GM18511 (cell line): ENCODE data around the gene VTI1A.

Source experiments
- ATAC-seq: cut with Tn5 transposase; IDR thresholded peaks from one replicate; pipeline ENCODE4 v1.9.1; 2021; ENCODE audit warnings: mild to moderate bottlenecking, moderate library complexity; ENCODE audit not compliant: unreplicated experiment

VTI1A gene

GRCh38 chr10:112739592-112740353 is 292.8 kb downstream of the VTI1A start:
- ATAC-seq = no peak

- ATAC-seq = no peak
Measured at GRCh38 chr10:112741830-112742402, 294.9 kb downstream of the VTI1A start.

DNA sequence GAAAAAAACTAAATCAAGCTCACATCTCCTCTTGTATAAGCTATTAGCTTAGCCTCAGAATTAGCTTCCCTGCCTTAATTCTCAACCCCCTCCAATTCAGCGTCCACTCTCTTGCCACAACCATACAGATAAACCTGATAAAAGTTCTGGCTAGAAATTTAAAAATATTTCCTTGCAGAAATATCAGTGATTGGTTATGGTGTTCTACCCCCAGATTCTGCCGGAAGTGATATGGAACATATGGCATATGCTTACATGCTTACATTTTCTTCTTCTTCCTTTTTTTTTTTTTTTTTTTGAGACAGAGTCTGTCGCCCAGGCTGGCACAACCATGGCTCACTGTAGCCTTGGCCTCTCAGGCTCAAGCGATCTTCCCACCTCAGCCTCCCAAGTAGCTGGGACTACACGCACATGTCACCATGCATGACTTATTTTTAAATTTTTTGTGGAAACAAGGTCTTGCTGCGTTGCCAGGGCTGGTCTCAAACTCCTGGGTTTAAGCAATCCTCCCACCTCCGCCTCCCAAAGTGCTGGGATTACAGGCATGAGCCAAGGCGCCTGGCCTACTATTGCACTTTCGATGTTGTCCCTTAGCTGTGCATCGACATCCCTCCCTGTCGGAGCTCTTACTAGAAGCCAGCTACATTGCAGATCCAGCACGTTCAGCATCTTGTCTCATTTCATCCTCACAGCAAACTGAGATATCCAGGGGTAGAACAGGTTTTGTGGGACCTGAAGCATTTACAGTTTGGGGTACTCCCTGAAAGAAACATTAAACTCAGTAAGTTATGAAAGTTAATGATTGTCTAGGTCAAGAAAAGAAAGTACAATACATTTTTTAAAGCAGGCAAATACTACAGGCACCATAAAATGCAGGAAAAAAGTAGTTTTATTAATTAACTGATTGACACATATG is 297.4 kb downstream of the VTI1A start:
- ATAC-seq = no peak

DNA sequence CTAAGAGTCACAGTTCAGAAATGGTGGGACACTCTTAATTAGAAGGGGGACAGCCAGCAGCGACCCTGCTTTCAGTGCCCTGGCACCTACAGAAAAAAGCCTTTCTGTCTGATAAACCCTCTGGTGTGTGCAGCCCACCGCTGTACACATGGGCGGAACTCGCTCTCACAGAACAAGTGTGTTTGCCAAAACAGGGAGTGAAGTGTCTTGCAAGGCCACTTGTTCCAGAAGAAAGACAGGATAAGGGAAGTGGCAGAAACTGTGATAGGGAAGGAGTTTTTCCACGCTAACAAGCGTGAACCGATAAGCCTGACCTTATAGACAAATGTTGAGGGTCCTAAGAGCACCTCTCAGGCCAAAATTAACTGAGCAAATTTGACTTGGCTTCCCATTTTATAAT is 299.3 kb downstream of the VTI1A start:
- ATAC-seq = no peak

- ATAC-seq = no peak
Measured at GRCh38 chr10:112750427-112751167, 303.6 kb downstream of the VTI1A start.

GRCh38 chr10:112751651-112752050 is 304.6 kb downstream of the VTI1A start:
- ATAC-seq = no peak

DNA sequence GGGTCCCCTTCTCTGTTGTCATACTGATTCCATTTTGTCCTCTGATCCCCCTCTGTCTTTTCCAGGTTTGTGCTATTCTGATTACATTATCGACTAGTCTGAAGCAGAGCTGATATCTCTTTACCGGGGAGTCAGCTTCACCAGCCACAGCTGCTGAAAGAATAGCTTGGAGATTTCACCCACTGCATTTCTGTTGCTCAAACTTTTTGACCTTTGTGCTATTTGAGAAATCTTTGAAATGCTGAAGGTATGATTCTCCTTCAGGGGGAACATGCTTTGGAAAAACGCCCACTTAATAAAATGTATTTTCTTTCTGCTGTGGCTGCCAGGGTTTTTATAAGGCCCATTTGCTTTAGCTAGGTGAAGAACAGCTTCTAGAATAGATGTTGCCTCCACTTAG is 305.3 kb downstream of the VTI1A start:
- no peak for ATAC-seq

GRCh38 chr10:112753961-112754411 is 307.0 kb downstream of the VTI1A start:
- ATAC-seq = no peak

DNA sequence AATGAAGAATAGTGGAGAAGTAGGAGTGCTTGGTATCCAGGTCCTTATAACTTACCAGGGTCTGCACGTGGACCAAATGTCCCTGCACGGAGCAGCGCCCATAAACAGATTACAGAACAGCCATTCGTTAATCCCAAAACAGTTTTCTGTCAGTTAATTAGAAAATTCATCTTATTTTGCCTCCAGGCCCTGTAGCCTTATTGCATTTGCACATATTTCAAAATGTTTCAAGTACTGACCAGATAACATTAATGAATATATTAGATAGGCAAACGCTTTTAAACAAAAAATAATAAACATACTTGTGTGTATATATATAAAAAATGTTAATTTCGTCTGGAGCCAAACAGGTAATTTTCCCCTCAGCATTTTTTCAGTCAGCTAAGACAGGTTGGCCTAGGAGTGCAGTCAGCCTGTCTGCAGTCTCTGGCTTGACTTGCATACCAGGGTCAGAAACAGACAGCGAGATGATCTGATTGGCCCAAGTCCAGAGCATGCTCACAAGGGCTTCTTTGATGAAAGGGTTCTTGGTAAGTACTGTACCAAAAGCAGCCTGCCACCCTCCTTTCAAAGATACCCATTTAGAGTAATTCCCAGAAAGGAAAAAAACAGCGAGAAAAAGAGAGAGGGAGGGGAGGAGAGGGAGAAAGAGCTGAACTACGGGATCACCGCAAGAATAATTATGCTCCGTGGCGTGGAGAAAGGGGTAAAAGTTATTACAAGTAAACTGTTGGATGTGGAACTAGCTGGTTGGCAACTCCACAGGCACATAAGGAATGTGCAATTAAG is 308.6 kb downstream of the VTI1A start:
- ATAC-seq = no peak

DNA sequence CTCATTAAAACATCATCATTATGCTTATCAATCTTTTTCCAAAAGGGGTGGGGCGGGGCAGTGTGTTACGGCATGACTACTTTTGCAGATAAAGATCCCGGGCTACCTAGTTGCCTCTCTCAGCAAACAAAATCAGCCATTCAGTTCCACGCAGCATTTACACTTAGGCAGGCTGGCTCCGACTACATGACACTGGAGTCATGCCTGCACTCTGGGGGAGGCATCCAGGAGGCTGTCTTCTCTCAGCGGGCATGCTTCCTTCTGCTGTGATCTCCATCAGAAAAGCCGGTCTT is 309.2 kb downstream of the VTI1A start:
- no peak for ATAC-seq

DNA sequence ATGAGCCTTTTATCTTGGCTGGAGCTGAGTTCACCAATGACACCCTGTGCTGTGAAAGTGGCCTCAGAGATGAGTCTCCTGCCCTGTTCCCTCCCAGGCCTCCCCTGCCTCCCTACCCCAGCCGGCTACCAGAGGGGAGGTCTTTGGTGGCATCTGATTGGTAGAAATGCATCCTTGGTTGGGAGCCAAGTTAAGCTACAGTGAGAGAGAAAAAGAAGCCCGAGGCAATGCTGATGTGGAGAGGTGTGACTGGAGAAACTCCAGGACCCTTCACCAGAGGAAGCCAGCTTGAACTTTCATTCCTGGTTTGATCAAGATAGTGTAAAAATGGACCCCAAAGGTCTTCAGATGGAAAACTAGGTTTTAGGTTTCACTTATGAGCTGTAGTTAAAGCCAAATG is 311.9 kb downstream of the VTI1A start:
- no peak for ATAC-seq

DNA sequence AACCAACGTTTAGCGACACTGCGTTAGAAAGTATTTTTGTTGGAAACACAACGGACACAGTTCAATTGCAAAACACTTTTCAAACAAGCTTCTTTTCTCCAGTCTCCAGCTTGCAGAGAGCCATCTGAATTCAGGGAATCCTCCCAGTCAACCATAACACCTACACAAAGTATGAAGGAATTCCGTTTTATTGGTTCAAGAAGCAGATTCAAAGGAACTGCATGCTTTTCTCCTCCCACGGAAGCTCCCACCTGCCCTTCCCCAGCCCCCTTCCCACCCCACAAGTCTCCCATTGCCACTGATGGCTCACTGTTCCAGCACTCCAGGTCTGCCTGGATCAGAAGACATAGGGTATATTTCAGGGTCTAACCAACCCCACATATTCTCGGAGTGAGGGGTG is 312.5 kb downstream of the VTI1A start:
- ATAC-seq = no peak

GRCh38 chr10:112761256-112761655 is 314.2 kb downstream of the VTI1A start:
- ATAC-seq = no peak

GRCh38 chr10:112763916-112764520 is 317.0 kb downstream of the VTI1A start:
- no peak for ATAC-seq

DNA sequence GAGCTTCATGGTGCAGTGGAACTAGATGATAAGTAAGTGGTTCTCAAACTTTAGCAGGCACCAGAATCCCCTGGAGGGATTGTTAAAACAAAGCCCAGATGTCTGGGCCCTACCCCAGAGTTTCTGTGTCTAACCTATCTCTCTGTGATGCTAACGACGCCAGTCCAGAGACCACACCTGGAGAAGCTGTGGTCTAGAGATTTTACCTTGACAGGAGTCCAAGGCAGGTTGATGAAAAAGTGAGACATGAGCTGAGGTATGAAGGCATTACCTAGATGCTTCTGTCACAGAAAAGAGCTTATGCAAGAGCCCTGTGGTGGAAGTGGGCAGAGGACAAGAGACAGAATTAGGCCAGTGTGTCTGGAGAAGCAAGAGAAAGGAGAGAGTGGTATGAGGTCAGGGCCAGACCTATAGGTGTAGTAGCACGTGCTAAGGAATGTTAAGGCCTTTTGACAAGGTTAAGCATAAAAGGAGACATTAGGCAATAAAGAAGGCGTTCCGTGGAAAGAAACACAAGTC is 318.8 kb downstream of the VTI1A start:
- no peak for ATAC-seq

GRCh38 chr10:112766636-112767035 is 319.6 kb downstream of the VTI1A start:
- ATAC-seq = no peak

- ATAC-seq = no peak
Measured at GRCh38 chr10:112767156-112767555, 320.1 kb downstream of the VTI1A start.

DNA sequence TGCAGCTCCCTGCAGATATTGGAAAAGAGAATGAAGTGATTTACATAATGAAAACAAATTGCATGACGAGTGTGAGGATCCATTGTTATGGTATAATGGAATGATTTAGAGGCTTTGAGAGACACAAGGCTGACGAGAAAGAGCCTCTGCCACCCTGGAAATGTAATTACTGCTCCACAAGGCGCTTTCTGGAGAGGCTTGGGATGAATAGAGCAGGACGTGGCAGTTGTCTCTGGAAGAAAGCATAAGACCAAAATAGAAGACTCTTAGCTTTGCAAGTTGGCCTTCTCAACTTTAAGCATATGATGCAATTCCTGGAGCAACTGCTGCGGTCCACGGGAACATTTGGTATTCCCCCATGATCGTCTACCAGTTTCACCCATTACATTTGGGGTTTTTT is 321.1 kb downstream of the VTI1A start:
- ATAC-seq = no peak

DNA sequence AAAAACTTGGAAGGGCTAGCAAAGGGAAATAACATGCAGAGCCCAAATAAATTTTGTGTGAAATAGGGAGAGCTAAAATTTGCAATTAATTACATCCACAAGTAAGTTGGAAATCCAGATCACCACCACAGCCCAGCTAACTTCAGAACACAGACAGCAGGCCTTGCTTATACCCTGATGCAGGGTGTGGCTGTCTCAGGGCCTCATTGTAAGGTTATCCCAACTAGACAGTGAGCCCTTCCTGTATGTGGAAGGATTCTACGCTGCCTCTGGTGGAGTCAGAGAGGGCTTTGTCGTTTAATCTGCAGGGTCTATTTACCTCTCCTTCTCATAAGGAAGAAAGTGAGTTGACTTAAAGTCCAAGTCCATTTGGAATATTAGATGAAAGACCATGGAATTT is 322.1 kb downstream of the VTI1A start:
- no peak for ATAC-seq
